SKM-1 treated with dmso at 0.1 percent for 144 hours (cell line): ENCODE data around the gene BCLAF3.

Source experiments
- DNase-seq: peaks from one replicate; lab custom pipeline; 2025; ENCODE audit not compliant: unreplicated experiment; lab: John Stamatoyannopoulos, UW

BCLAF3 gene

DNA sequence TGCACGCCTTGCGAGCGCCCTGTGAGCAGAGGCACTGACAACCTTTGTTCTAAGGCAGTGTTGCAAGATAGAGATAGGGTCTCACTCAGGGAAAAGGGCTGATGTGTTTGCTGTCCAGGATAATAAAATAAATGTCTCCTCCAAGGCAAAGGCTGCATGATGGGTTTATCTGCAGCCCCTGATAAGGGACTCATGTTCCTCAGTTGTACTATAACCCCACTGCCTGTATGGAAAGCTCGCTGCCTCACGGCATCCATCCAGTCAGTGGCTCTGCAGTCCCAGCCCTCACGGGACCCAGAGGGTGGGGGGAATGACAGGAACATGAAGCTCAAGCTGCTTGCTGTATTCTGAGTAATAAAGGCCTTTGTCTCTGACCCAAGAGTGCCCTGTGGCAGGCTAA lies 22.6 kb downstream of the BCLAF3 start:
- no peak for DNase-seq

DNA sequence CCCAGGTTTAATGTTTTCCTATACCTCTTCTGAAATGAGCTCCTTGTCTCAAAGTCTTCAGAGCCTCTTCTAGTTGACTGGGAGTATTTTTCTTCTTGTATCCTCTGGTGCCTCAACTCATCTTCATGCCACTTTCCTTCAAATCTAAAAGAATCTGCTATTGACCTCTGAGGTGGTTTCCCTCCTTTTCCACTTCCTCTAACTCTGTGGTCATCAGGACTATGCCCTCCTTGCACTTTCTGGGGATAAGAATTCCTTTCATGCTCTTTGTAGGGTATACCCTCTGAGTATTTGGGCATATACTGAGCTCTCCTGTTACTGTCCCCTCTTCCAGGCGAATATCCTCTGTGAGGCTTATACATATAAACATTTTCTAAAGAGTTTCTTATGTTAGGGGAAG lies 24.8 kb downstream of the BCLAF3 start:
- no peak for DNase-seq

DNA sequence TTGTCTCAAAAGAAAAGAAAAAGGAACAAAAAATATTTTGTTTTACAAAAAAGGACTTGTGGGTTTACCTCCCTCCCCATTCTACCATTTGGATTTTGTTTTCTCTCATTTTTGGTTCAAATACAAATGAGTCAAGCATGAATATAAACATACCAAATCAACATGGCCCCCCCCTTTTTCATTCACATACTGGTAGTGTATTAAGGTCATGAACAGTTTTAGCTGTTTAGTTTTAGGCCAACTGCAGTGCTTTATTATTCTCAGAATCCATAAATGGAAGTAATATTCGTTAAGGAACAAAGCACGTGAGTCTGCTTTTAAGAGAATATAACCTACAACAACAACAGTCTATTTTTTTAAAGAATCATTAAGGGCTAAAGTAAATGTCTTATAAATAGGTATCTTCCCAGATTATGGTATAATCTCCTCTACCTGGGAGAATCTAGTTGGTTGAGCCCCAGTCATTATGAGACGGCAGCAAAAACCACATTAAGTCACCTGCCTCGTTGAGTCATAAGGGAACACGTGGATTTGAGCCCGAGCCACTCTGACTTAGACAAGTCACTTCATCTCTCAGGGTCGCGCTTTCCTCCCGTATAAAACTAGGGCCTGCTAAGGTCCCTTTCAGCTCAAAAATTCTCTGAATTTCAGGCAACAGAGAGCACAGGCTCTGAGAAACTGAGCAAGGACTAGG lies 26.7 kb downstream of the BCLAF3 start:
- no peak for DNase-seq

DNA sequence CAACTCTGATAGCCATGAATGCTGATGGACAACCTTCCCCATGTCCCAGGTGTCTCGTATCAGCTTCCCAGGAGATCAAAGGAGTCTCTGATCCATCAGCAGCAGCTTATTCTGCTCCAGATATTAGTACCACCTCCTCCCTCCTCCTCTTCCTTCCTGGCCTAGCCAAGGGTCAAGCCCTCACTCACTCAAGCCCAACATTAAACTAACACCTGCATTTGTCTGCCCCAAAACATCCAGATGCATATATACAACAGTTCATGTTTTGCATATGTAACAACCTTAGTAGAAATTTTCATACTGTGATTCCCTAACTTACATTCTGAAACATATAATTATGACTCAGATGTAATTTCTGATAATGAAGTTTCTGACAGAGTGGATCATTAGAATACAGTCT lies 29.9 kb downstream of the BCLAF3 start:
- no peak for DNase-seq

DNA sequence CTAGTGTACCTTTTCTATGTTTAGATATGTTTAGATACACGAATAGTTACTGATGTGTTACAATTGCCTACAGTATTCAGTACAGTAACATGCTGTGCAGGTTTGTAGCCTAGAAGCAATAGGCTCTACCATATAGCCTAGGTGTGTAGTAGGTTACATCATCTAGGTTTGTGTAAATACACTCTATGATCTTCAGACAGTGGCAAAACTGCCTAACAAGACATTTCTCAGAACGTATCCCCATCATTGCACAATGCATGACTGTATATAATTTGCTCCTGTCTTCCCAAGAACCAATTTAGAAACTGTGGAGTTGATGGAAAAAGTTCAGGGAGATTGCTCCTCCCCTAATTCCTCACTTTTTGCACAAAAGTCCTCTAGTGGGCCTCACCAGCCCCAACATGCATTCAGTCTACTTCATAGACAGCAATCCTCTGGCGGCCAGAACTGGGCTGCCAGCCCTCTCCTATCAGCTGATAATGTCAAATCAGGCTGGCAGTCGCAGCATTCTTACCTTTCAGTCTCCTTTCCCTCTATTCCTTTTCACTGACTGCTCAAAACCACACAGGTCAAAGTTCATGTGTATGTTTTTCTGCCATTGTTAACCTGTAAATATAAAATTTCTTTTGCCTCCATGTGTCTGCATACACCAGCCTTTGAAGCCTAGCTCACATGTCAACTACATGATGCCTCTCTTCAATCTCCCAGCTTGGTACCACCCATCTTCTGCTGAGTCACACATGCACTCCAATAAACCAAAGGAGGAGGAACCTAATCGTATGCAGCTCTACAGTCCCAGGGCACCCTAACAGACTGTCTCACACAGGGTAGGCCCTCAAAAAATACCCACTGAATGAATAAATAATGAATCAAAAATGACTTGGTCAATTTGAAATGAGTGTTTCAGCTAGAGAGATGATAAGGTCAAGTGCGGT lies 32.0 kb downstream of the BCLAF3 start:
- no peak for DNase-seq

DNA sequence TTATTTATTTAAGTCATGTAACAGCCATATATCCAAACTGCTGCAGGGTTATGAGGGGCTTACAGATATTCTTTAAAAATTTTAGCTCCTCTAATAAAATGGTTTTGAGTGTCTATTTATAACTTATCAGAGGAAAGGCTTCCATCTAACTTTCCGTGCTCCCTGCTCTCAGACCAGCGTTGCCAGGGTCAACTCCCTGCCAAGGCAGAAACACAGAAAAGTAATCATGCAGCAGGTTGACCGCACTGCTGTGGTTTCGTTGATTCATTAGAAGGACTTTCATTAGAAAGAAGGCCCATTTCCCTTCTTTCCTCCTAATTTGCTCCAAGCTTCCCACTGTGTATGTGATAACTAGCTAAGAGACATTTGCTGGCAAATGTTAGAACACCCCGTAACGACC lies 33.9 kb downstream of the BCLAF3 start:
- no peak for DNase-seq

DNA sequence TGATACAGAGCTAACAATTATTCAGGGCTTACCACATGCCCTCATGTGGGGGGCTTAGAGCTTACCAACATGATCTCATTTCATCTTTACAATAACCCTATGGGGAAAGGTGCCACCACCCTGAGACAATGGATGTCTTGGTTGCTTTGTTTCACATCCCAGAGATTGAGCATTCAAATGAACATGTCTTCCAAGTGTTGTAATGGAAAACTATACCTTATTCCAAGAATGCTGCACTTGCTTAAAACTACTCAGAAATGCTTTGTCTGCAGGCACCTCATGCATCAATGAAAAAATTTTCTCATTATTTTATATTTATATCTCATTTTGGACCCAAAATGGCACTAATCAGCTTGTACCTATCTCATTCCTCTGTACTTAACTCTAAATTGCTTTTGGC lies 34.6 kb downstream of the BCLAF3 start:
- DNase-seq = no peak

DNA sequence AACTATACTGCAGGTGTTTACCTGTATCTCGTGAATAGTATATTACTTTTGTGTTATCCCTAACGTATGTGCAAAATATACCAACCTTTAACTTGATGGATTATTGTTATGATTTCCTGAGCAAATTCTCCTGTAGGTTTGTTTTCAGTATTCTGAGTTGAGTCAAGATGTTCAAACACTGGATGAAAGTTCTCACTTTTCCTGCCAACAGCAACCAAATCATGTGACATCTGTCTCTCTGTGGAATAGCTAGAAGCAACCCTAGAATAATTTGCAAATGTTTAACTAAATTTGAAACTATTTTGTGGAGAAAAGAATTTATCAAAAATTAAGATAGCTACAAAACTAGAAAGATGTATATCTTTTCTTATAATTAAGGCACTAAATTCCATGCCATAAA lies 35.6 kb downstream of the BCLAF3 start:
- DNase-seq = no peak

DNA sequence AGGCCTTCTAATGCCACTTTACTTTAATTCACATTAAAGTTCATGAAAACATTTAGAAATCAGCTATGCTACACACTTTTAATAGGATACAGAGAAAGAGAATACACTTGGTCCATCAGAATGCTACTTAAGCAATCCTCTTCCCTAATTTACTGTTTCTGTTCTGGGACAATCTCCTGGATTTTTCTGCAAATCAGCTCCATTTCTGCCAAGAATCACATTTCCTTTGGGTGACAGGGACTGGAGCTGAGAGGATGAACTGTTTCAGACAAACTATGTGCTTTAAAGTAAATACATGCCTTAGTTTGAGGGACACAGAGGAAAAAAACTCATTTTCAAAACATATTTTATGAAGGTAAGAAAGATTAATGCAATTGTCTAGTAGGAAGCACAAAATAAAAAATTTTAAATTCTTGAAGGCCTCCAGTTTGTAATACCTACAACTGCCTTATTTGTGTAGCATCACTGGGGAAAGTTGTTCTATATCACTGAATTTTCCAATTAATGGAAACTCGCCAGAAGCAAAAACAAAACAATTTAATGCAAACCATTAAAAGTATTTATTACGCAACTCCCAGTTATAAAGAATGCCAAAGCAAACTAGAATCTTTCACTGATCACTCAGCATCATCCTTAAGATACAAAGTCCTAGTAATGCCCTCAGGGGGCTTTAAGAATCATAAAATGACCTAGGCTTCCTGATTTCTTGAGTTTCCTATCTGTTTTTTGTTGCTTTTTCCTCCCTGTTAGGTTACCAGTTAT lies 36.3 kb downstream of the BCLAF3 start:
- DNase-seq = no peak

DNA sequence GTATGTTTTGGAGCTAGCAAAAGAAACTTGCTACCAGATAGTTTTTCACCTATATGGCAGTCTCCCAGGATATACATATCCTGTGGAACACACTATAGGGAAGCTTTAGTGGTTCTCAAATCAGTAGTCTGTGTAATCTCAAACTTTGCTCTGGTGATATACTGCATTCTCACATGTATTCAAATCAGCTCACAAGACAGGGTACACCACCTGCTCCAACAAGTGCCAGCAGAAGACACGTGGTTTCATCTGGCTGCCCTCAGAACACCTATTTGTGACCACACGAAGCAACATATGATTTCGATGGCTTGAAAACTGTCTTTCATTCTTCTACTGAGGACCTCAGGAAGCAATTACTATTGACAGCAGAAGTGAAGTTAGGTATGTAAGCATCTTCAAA lies 37.7 kb downstream of the BCLAF3 start:
- no peak for DNase-seq

DNA sequence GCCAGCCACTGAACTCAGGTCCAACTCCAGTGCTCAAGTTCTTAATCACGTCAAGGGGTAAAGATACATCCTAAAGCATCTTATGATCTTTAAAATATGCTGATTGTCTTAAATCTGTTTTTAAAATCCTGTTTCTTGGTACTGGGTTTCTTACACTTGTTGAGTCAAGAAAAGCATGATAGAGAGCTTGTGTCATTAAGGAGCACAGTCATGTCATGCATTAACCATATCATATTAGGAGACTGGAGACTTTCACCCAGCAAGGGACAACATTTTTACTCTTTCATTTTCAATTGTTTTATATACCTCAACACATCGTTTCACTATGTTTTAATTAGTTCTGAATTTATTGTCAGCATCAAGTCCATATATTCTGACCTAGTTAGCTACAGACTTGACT lies 41.5 kb downstream of the BCLAF3 start:
- DNase-seq = no peak

DNA sequence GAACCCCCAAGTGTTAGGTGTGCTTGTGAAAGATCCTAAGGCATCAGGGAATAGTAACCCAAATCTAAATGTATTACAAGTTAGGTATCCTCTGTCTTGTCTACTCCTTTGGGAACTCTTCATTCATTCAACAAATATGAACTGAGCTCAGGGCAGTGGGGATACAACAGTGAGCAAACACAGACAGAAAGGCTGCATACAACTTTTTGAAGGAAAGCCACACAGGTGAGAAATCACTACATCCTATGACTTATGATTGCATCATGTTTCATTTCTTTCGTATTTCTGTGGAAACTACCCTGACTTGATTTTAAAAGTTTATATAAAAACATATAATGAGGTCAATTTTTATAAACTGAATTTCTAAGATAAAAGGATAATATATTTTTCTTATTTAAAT lies 43.2 kb downstream of the BCLAF3 start:
- DNase-seq = no peak
